ENCODE results near the gene ASAP3.

DNA sequence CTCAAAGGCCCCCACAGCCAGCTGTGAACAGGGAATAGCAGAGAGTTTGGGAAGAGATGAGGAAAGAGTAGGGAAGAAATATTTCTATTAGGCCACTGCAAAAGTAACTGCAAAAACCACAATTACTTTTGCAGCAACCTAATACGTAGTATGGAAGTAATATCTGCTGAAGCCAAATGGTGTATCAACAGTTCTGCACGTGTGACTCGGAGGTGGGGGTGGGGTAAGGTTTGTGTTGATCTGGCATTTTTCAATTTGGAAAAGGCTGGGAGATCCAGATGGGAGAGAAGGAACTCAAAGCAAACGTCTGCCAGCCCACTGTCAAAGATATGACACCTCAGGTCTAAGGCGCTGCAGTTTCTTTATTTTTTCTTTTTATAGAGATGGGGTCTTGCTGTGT, 103.3 kb downstream of the ASAP3 start:
- TF ChIP-seq POLR2AphosphoS5 (IDR thresholded peaks at IDR 0.05; ENCODE audit: borderline replicate concordance, low read depth, low read length) = no peak
- TF ChIP-seq EZH2 (IDR thresholded peaks at IDR 0.05) = no peak

Measured in SK-N-MC (cell line).